ENCODE measurements around the gene SLC25A48.

- TF ChIP-seq POLR2A (IDR thresholded peaks at IDR 0.05; ENCODE audit: low read depth, low read length) = no peak
- TF ChIP-seq POLR2AphosphoS5 (IDR thresholded peaks at IDR 0.05; ENCODE audit: low read depth, low read length) = no peak
- no peak for TF ChIP-seq TAF1 (IDR thresholded peaks at IDR 0.05; ENCODE audit: low read depth, low read length)
- TF ChIP-seq SPI1 (IDR thresholded peaks at IDR 0.05; ENCODE audit: low read depth, low read length) = no peak
These were observed 17.7 kb downstream of the SLC25A48 start for GRCh38 chr5:135851915-135852845.

Data from GM12891 (cell line).